Neuronal stem cell (in vitro differentiated cells): ENCODE data around the gene KSR2.

ENCODE experiments used
- DNase-seq: peaks from one replicate; pipeline ENCODE4 v3.0.0-alpha.2; 2013; ENCODE audit warnings: low spot score
- H2AFZ ChIP-seq: one replicate; pipeline ENCODE4 v1.6.1; 2013; ENCODE audit warnings: mild to moderate bottlenecking, low read length, inconsistent platforms
- H2AK5ac ChIP-seq: 2 replicates; pipeline ENCODE4 v1.6.1; 2013; ENCODE audit warnings: low read depth, mild to moderate bottlenecking, inconsistent platforms, low read length, moderate library complexity, mixed read lengths
- H2BK120ac ChIP-seq: 2 replicates; pipeline ENCODE4 v1.6.1; 2013; ENCODE audit warnings: low read depth, mild to moderate bottlenecking, inconsistent platforms, low read length, moderate library complexity, mixed read lengths
- H2BK12ac ChIP-seq: one replicate; pipeline ENCODE4 v1.6.1; 2013; ENCODE audit warnings: low read length, inconsistent platforms
- H2BK15ac ChIP-seq: 2 replicates; pipeline ENCODE4 v1.6.1; 2013; ENCODE audit warnings: mild to moderate bottlenecking, low read length, inconsistent platforms, mixed read lengths
- H2BK5ac ChIP-seq: one replicate; pipeline ENCODE4 v1.6.1; 2013; ENCODE audit warnings: inconsistent platforms, mild to moderate bottlenecking, low read length, moderate library complexity
- H3K14ac ChIP-seq: one replicate; pipeline ENCODE4 v1.6.1; 2013; ENCODE audit warnings: low read length, inconsistent platforms
- H3K18ac ChIP-seq: 2 replicates; pipeline ENCODE4 v1.6.1; 2013; ENCODE audit warnings: low read length, inconsistent platforms
- H3K23ac ChIP-seq: 2 replicates; pipeline ENCODE4 v1.6.1; 2013; ENCODE audit warnings: low read depth, mild to moderate bottlenecking, mixed read lengths, low read length, inconsistent platforms; ENCODE audit not compliant: poor library complexity
- H3K27ac ChIP-seq: replicated peaks from 3 replicates; pipeline ENCODE4 v1.5.1; 2013; ENCODE audit warnings: low read length, inconsistent platforms
- H3K27me3 ChIP-seq, 3 experiments: 2 replicates each; pipeline ENCODE4 v1.6.1; 2013; ENCODE audit warnings: low read length in 3 of 3, mild to moderate bottlenecking in 2 of 3, inconsistent platforms in 1 of 3, low read depth in 1 of 3, mixed read lengths in 1 of 3, moderate library complexity in 1 of 3; ENCODE audit not compliant: control insufficient read depth in 3 of 3, insufficient read depth in 3 of 3
- H3K36me3 ChIP-seq, 2 donors: replicated peaks in 1 of 2; 2 replicates each; pipeline ENCODE4 v1.6.1; 2013; ENCODE audit warnings: low read length in 2 of 2; ENCODE audit not compliant: control insufficient read depth in 2 of 2, insufficient read depth in 2 of 2
- H3K4ac ChIP-seq: 2 replicates; pipeline ENCODE4 v1.6.1; 2013; ENCODE audit warnings: inconsistent platforms, mild to moderate bottlenecking, low read length, moderate library complexity
- H3K4me1 ChIP-seq, 2 donors: 1 replicate in 1 of 2; 2 replicates in 1 of 2; pipeline ENCODE4 v1.6.1; 2013; ENCODE audit warnings: low read length in 2 of 2, low read depth in 1 of 2; ENCODE audit not compliant: control insufficient read depth in 2 of 2, insufficient read depth in 1 of 2
- H3K4me2 ChIP-seq: one replicate; pipeline ENCODE4 v1.6.1; 2013; ENCODE audit warnings: mild to moderate bottlenecking, low read length, inconsistent platforms; ENCODE audit not compliant: insufficient read depth, poor library complexity, severe bottlenecking
- H3K4me3 ChIP-seq, 2 donors: 2 replicates each; pipeline ENCODE4 v1.5.1; 2013; ENCODE audit warnings: low read length in 2 of 2, mild to moderate bottlenecking in 2 of 2, inconsistent platforms in 1 of 2, moderate library complexity in 1 of 2
- H3K79me1 ChIP-seq: one replicate; pipeline ENCODE4 v1.6.1; 2013; ENCODE audit warnings: low read depth, mild to moderate bottlenecking, inconsistent platforms, low read length, moderate library complexity
- H3K9ac ChIP-seq: one replicate; pipeline ENCODE4 v1.6.1; 2013; ENCODE audit warnings: mild to moderate bottlenecking, low read depth, low read length, inconsistent platforms; ENCODE audit not compliant: poor library complexity
- H3K9me3 ChIP-seq, 2 donors: replicated peaks in 1 of 2; 2 replicates each; pipeline versions ENCODE3 to v1.6.1; 2013; ENCODE audit warnings: low read length in 2 of 2, mild to moderate bottlenecking in 2 of 2, inconsistent platforms in 1 of 2, low read depth in 1 of 2, mixed read lengths in 1 of 2, moderate library complexity in 1 of 2; ENCODE audit not compliant: control insufficient read depth in 2 of 2, insufficient read depth in 1 of 2
- H4K8ac ChIP-seq: one replicate; pipeline ENCODE4 v1.6.1; 2013; ENCODE audit warnings: low read depth, mild to moderate bottlenecking, inconsistent platforms, low read length, moderate library complexity
- H4K91ac ChIP-seq: one replicate; pipeline ENCODE4 v1.6.1; 2013; ENCODE audit warnings: low read length, low read depth, mild to moderate bottlenecking, inconsistent platforms; ENCODE audit not compliant: poor library complexity
- WGBS, 2 donors: extraction: QIAGEN DNeasy Blood & Tissue Kit; methylation state at CpG; one replicate each; pipeline ENCODE4 v1.1.7; 2013; ENCODE audit warnings: missing lambda C conversion rate in 2 of 2, mixed read lengths in 1 of 2; ENCODE audit not compliant: insufficient read length in 2 of 2, insufficient replicate concordance in 1 of 2; ENCODE audit errors: extremely low coverage in 2 of 2; 5-methylcytosine and 5-hydroxymethylcytosine counted together

KSR2 gene

GRCh38 chr12:117661471-117661870 is 307.3 kb downstream of the KSR2 start:
- H3K27me3 ChIP-seq: no peaks in the 10 kb centered on the region
- no peak overlapping the region for H2BK12ac ChIP-seq
- no peak overlapping the region for H3K4me2 ChIP-seq
- WGBS, 2 donors: no CpG with 5 or more reads among the region's 3 CpGs
- DNase-seq: no peak
- no peak overlapping the region for H2BK120ac ChIP-seq
- H3K18ac ChIP-seq: no peak overlapping the region
- no peak overlapping the region for H2AFZ ChIP-seq
- no peaks in the 10 kb centered on the region for H3K79me1 ChIP-seq
- no peaks in the 10 kb centered on the region for H3K9me3 ChIP-seq
- H3K9ac ChIP-seq: no peak overlapping the region
- H3K4me3 ChIP-seq: no peak overlapping the region
- no peak overlapping the region for H3K14ac ChIP-seq
- no peak overlapping the region for H2BK15ac ChIP-seq
- H4K8ac ChIP-seq: no peak overlapping the region
- H3K23ac ChIP-seq: no peak overlapping the region
- H3K36me3 ChIP-seq: no peaks in the 10 kb centered on the region
- H4K91ac ChIP-seq: no peak overlapping the region
- no peak overlapping the region for H3K27ac ChIP-seq
- H2AK5ac ChIP-seq: no peak overlapping the region
- H2BK5ac ChIP-seq: no peak overlapping the region
- no peak overlapping the region for H3K4ac ChIP-seq
- no peaks in the 10 kb centered on the region for H3K4me1 ChIP-seq

- Histone ChIP-seq H2BK15ac (no peak overlapping the region), H3K18ac (no peak overlapping the region), H3K27me3 (no peaks in the 10 kb centered on the region), H3K79me1 (no peaks in the 10 kb centered on the region), H3K4me2 (no peak overlapping the region), H3K4me3 (no peak overlapping the region), H3K14ac (no peak overlapping the region), H3K4me1 (no peaks in the 10 kb centered on the region), H2BK120ac (no peak overlapping the region), H4K91ac (no peak overlapping the region), H3K9ac (no peak overlapping the region), H3K9me3 (no peaks in the 10 kb centered on the region), H3K23ac (no peak overlapping the region), H2AFZ (no peak overlapping the region), H3K27ac (no peak overlapping the region), H2BK5ac (no peak overlapping the region), H4K8ac (no peak overlapping the region), H3K4ac (no peak overlapping the region), H2BK12ac (no peak overlapping the region), H2AK5ac (no peak overlapping the region), H3K36me3 (no peaks in the 10 kb centered on the region)
- WGBS, 2 donors: no CpG with 5 or more reads among the region's 3 CpGs
- no peak for DNase-seq
These were observed 307.9 kb downstream of the KSR2 start for GRCh38 chr12:117660896-117661295.

GRCh38 chr12:117658226-117658625 is 310.6 kb downstream of the KSR2 start:
- no peak overlapping the region for H3K9ac ChIP-seq
- no peaks in the 10 kb centered on the region for H3K27me3 ChIP-seq
- H3K4ac ChIP-seq: no peak overlapping the region
- H4K91ac ChIP-seq: no peak overlapping the region
- no peak overlapping the region for H3K18ac ChIP-seq
- no peak overlapping the region for H3K23ac ChIP-seq
- no peaks in the 10 kb centered on the region for H3K9me3 ChIP-seq
- H3K14ac ChIP-seq: no peak overlapping the region
- no peak overlapping the region for H2AK5ac ChIP-seq
- H4K8ac ChIP-seq: no peak overlapping the region
- H3K36me3 ChIP-seq: no peaks in the 10 kb centered on the region
- H2AFZ ChIP-seq: no peak overlapping the region
- no peak overlapping the region for H2BK120ac ChIP-seq
- no peaks in the 10 kb centered on the region for H3K4me1 ChIP-seq
- H3K79me1 ChIP-seq: no peaks in the 10 kb centered on the region
- H3K4me3 ChIP-seq: no peak overlapping the region
- no peak overlapping the region for H3K4me2 ChIP-seq
- no peak for DNase-seq
- no peak overlapping the region for H3K27ac ChIP-seq
- H2BK12ac ChIP-seq: no peak overlapping the region
- no peak overlapping the region for H2BK5ac ChIP-seq
- no peak overlapping the region for H2BK15ac ChIP-seq
- WGBS, 2 donors: no CpG with 5 or more reads among the region's 2 CpGs

DNA sequence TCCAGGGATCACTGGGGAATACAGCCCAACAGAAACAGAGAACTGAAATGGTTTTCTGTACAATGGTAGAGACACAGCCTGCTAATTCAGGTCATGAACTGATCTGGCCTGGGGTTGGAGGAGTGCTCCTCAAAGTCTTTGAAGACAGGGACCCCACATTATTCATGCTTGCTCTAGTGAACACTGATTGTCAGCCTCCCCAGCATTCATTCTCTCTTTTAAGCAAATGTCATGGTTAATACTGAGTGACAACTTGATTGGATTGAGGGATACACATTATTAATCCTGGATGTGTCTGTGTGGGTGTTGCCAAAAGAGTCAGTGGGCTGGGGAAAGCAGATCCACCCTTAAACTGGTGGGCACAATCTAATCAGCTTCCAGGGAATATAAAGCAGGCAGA is 319.0 kb downstream of the KSR2 start:
- Histone ChIP-seq H4K8ac (no peak overlapping the region), H3K27ac (no peak overlapping the region), H2AFZ (no peak overlapping the region), H3K27me3 (no peaks in the 10 kb centered on the region), H3K4ac (no peak overlapping the region), H3K9ac (no peak overlapping the region), H2BK15ac (no peak overlapping the region), H4K91ac (no peak overlapping the region), H3K79me1 (peaks cover 1% of the 10 kb centered on the region), H3K4me1 (peaks cover 0 to 2% of the 10 kb centered on the region in 2 donors), H3K9me3 (no peaks in the 10 kb centered on the region), H2BK5ac (no peak overlapping the region), H3K14ac (no peak overlapping the region), H2BK120ac (no peak overlapping the region), H3K4me3 (no peak overlapping the region), H3K36me3 (no peaks in the 10 kb centered on the region), H3K23ac (no peak overlapping the region), H3K18ac (no peak overlapping the region), H2BK12ac (no peak overlapping the region), H3K4me2 (no peak overlapping the region), H2AK5ac (no peak overlapping the region)
- no peak for DNase-seq
